GM12865 (cell line): Measurements from ENCODE around the gene DNPEP.
A peak's percentile ranks its signal among the peaks of the same experiment; 100 is the strongest.

Experiments used
- DNase-seq: peaks from one replicate; pipeline ENCODE4 v3.0.0; 2010; ENCODE audit warnings: low read depth
- H3K4me3 ChIP-seq: 2 replicates; pipeline ENCODE4 v1.5.1; 2011; ENCODE audit warnings: mild to moderate bottlenecking, low read depth, low read length, control low read depth
- TF ChIP-seq, protein P1 (sequence below): IDR thresholded peaks from 2 replicates; pipeline ENCODE4 v1.5.1; 2011; ENCODE audit warnings: low read length, control low read depth, low read depth, inconsistent platforms; ENCODE audit not compliant: insufficient read depth; ENCODE audit errors: missing control alignments

The DNPEP gene

DNA sequence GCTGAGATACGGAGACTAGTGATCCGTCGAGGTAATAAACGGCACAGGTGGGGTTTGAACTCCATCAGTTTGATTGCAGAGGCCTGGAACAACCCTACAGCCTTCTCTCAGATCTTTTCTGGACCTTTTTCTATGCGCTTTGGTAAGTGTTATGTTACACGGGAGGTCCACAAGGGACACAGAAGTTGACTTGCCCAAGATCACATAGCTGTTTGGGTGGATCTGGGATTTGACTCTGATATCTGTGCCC lies 1.1 kb upstream of the DNPEP start:
- TF ChIP-seq, protein P1, sequence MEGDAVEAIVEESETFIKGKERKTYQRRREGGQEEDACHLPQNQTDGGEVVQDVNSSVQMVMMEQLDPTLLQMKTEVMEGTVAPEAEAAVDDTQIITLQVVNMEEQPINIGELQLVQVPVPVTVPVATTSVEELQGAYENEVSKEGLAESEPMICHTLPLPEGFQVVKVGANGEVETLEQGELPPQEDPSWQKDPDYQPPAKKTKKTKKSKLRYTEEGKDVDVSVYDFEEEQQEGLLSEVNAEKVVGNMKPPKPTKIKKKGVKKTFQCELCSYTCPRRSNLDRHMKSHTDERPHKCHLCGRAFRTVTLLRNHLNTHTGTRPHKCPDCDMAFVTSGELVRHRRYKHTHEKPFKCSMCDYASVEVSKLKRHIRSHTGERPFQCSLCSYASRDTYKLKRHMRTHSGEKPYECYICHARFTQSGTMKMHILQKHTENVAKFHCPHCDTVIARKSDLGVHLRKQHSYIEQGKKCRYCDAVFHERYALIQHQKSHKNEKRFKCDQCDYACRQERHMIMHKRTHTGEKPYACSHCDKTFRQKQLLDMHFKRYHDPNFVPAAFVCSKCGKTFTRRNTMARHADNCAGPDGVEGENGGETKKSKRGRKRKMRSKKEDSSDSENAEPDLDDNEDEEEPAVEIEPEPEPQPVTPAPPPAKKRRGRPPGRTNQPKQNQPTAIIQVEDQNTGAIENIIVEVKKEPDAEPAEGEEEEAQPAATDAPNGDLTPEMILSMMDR: no peak
- H3K4me3 ChIP-seq: peak overlapping the region; percentile 56
- DNase-seq: no peak

DNA sequence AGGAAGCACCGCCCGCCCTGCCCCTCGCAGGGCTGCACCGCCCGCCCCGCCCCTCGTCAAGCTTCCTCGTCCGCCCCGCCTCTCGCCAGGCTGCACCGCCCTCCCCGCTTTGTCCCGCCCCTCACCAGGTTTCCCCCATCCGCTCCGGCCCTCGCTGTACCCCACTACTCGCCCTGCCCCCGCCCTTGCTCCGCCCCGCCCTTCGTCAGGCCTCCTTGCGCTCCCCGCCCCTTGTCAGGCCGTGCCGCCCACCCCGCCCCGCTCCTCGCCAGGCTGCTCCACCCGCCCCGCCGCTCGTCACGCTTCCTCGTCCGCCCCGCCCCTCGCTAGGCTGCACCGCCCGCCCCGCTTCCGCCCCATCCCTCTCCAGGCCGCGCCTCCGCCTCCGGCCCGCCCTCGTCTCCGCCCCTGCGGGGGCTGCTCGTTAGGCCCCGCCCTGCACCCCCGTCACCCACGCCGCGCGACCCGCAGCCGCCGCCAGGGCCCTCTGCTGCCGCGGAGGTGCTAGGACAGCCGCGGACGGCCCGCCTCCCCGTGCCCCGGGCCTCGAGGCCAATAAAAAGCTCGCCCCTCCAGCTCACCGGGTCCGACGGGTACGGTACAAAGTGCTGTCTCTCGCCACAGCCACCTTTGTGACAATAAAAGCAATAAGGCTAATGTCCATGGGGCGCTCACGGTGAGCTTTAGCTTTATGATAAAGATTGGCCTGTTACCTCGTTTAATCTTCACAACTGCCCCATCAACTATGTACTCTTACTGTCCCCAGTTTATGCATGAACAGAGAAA lies 602 bp upstream of the DNPEP start:
- TF ChIP-seq, protein P1: peak; percentile 51
- H3K4me3 ChIP-seq: peak overlapping the region; percentile 56
- peak; percentile 98 for DNase-seq

DNA sequence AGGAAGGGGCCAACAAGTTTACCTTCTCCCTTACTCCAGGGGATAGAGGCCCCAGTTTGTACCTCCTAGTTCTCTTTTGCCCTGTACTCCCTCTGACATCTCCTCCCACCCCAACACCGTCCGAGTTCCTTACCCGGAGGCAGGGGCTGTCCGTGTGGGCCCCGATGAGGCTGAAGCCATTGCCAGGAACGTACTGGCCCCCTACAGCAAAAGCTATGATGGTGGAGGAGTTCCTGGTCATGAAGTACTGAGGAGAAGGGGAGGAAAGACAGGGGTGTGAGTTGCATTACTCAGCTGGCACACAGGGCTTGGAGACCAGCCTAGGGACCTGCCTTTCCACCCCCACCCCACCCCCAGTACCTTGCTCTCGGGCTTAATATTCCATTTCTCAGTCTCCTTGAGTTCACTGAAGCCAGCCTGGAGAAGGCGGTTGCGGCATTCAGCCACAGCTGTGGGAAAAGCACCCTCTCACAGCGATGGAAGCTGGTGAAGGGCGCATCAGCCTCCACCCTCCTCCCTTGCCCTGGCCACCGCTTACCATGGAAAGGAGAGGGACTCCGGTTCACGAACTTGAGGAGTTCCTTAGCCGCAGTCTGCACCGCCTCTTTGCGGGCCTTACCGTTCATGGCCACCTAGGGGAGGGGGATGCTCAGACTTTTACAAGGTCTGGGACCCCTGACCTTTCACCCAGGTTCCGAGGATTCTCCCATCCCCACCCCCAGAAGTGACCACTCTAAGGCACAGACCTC lies 1.0 kb downstream of the DNPEP start:
- peak overlapping the region; percentile 85 for H3K4me3 ChIP-seq
- no peak for DNase-seq
- TF ChIP-seq, protein P1: no peak

DNA sequence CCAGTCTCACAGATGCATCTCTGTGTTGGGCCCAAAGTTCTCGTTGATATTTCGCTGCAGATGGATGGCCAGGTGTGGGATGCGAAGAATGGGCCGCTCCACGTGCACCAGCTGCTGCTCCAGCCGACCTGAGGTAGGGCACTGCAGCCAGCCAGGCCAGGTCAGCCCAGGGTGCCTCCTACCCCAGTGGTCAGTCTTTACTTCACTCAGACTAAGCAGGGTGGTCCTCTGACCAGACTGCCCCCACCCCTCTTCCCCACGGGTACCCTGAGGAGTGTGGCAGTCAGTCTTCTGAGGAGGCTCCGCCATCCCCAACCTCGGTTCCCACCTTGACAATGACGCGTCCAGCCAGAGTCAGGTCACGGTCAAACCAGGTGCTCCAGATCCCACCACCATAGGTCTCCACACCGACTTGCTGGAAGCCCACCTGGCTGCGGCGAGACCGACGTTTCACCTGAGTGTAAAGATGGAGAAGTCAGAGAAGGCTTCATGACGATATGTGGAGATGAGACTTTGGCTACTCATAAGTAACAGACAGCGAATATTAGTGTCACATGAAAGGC lies 1.7 kb downstream of the DNPEP start:
- H3K4me3 ChIP-seq: no peak overlapping the region
- TF ChIP-seq, protein P1: no peak
- DNase-seq: no peak

DNA sequence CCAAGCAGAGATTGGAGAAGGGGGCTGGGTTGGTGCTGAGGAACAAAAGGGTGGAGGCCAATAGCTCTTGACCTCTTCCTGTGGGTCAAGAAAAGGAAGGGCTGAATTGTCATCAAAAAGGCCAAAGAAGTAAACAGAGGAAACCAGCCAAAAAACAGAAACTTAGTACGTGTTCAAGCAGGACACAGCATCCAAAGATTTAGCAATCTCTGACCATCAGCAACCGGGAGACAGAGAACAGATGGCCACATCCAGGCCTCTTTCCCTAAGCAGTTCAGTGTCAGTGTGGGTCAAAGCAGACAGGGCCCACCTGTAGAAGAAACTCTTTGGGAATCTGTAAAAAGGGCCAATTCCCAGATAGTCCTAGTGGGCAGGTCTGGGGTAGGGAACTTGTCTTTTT lies 2.9 kb downstream of the DNPEP start:
- TF ChIP-seq, protein P1: no peak
- no peak for DNase-seq
- H3K4me3 ChIP-seq: no peak overlapping the region

DNA sequence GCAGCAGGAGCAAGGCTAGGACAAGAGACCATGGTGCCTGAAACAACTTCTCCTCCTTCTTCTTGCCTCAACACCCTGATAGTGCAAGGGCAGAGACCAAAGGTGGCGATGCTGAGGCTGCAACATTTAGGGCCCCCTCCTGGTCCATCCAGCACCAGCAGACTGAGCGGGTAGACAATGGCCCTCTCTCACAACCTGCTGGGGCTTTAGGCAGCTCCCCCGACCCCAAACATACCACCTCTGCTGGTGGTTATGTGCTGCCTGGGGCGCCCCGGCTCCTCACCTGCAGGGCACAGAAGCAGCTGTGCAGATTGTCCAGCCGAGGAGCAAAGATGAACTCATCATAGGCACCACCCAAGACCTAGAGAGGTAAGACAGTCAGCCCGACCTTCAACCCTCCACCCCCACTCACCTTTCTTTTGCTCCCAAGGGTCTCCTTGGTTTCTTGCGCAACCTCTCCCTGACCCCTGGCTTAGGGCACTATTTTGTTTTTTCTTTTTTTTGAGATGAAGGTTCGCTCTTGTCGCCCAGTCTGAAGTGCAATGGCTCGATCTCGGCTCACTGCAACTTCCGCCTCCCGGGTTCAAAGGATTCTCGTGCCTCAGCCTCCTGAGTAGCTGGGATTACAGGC lies 3.5 kb downstream of the DNPEP start:
- TF ChIP-seq, protein P1: no peak
- no peak for DNase-seq
- H3K4me3 ChIP-seq: no peak overlapping the region
